Tibial nerve (tissue), 3 donors: ENCODE measurements around the gene HSF2.

Experiments
- CTCF ChIP-seq, 5 experiments: fragments of 200-600 bp in 3 of 5; fragments of 450-650 bp in 2 of 5; sonication (generic) in 3 of 5; IDR thresholded peaks; one replicate each; pipeline ENCODE4 v1.5.1; 2016 to 2019; ENCODE audit warnings: antibody characterized with exemption in 5 of 5, mild to moderate bottlenecking in 3 of 5, moderate library complexity in 2 of 5
- POLR2A ChIP-seq, 2 donors: fragments of 450-650 bp; IDR thresholded peaks; one replicate each; pipeline ENCODE4 v1.6.1; 2017; ENCODE audit warnings: antibody characterized with exemption in 2 of 2, mild to moderate bottlenecking in 2 of 2, moderate library complexity in 2 of 2

DNA sequence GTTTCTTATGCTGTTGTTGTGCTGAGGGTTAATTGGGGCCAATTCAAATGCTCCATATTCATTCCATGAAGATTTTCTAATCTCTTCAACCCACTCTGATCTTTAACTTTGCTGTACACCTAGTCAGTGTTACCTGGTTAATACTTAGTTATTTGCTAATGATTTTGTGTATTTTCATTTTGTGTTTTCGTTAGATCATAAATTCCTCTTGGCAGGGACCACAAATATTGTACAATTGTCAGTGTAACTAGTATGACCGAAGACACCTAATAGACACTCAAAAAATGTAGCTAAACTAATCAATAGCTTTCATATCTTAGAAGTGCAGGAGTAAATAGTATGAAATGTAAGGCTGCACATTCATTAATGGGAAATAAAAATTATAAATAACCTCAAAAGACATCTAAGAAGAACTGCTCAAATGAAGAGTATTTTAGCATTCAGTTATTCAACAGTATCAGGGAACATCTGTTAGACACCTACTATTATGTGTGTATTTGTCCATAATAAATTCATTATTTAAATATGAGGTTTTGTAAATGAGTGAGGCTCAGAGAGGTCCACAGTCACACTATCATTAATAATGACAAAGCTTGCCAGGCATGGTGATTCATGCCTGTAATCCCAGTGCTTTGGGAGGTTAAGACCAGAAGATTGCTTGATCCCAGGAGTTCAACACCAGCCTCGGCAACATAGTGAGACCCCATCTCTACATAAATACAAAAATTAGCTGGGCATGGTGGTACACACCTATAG is 13.4 kb upstream of the HSF2 start:
- TF ChIP-seq CTCF (IDR thresholded peaks at IDR 0.05): no peak
- TF ChIP-seq POLR2A (IDR thresholded peaks at IDR 0.05): no peak
